ENCODE results near the gene ISG20.

DNA sequence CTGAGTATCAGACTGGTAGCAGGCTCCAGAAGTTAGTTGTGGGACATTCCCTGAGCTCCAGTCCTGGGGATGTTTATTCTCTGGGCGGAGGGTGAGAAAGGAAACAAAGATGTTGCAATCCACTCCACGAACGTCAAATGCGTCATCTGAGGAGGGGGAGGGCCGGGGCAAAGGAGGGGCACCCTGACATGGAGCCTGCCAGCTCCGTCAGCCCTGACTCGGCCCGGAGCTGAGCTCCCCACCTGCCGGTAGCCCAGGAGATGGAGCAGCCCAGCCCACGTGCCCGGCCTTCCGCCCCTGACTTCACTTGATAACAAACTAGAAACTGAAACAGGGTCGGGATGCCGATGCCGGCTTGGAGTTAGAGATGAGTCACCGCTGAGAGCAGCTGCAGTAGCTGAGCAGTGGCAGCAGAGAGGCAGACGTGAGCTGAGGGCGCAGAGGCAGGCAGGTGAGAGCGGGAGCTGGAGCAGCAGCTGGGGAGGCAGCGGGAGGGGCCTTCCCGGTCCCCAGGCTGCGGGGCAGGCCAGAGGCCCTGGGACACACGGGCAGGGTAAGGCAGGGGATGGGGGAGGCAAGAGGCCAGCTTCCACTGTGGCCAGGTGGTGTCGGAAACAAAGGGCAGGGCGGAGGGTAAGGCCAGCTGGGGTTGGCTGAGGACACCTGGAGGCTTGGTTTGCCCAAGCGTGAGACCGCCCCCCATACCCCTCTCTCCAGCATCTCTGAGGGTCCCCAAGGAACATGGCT lies at the start of gene ISG20:
- TF ChIP-seq ZNF521 (tag by site-specific recombination; IDR thresholded peaks at IDR 0.05), result no peak
- TF ChIP-seq, protein P1, sequence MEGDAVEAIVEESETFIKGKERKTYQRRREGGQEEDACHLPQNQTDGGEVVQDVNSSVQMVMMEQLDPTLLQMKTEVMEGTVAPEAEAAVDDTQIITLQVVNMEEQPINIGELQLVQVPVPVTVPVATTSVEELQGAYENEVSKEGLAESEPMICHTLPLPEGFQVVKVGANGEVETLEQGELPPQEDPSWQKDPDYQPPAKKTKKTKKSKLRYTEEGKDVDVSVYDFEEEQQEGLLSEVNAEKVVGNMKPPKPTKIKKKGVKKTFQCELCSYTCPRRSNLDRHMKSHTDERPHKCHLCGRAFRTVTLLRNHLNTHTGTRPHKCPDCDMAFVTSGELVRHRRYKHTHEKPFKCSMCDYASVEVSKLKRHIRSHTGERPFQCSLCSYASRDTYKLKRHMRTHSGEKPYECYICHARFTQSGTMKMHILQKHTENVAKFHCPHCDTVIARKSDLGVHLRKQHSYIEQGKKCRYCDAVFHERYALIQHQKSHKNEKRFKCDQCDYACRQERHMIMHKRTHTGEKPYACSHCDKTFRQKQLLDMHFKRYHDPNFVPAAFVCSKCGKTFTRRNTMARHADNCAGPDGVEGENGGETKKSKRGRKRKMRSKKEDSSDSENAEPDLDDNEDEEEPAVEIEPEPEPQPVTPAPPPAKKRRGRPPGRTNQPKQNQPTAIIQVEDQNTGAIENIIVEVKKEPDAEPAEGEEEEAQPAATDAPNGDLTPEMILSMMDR (tag by site-specific recombination; IDR thresholded peaks at IDR 0.05), result peak; percentile 87
- no peak for TF ChIP-seq ZSCAN16 (tag by site-specific recombination; IDR thresholded peaks at IDR 0.05)
- TF ChIP-seq ZBTB48 (tag by site-specific recombination; IDR thresholded peaks at IDR 0.05), result peak; percentile 98
- TF ChIP-seq ZNF184 (tag by site-specific recombination; IDR thresholded peaks at IDR 0.05), result no peak
